Stimulated activated naive CD8-positive, alpha-beta T cell treated with anti-CD3 and anti-CD28 coated beads, Interleukin-15, amount 100 ng/mL, for 72 hours (primary cell): ENCODE data around the gene CLEC3A.

ENCODE experiments used
- ATAC-seq: fragments of 150-1000 bp; cut with Tn5 transposase; 2 replicates; pipeline ENCODE4 v1.10.0; 2021; ENCODE audit warnings: mild to moderate bottlenecking, moderate library complexity
- DNase-seq, 2 donors: peaks; one replicate each; pipeline ENCODE4 v3.0.0; 2021 to 2022
- H3K27ac Mint-ChIP-seq, 2 donors: one replicate each; pipeline ENCODE4 v1.8.0; 2022; ENCODE audit warnings: mild to moderate bottlenecking in 2 of 2, mixed read lengths in 2 of 2, moderate library complexity in 2 of 2
- H3K27me3 Mint-ChIP-seq: one replicate; pipeline ENCODE4 v1.8.0; 2022; ENCODE audit warnings: mixed read lengths
- H3K4me1 Mint-ChIP-seq: one replicate; pipeline ENCODE4 v1.8.0; 2022; ENCODE audit warnings: mild to moderate bottlenecking, mixed read lengths
- H3K4me3 Mint-ChIP-seq, 2 donors: one replicate each; pipeline ENCODE4 v1.8.0; 2022; ENCODE audit warnings: mild to moderate bottlenecking in 2 of 2, mixed read lengths in 2 of 2, moderate library complexity in 1 of 2
- H3K9me3 Mint-ChIP-seq, 2 donors: one replicate each; pipeline ENCODE4 v1.8.0; 2022; ENCODE audit warnings: mixed read lengths in 2 of 2

The CLEC3A gene

GRCh38 chr16:78060809-78061208 is 38.5 kb downstream of the CLEC3A start:
- no peaks in the 10 kb centered on the region for H3K9me3 Mint-ChIP-seq
- no peak overlapping the region for H3K27ac Mint-ChIP-seq
- DNase-seq: no peak
- no peaks in the 10 kb centered on the region for H3K4me1 Mint-ChIP-seq
- H3K27me3 Mint-ChIP-seq: peaks cover 46% of the 10 kb centered on the region
- H3K4me3 Mint-ChIP-seq: no peak overlapping the region
- no peak for ATAC-seq

GRCh38 chr16:78065319-78065718 is 43.0 kb downstream of the CLEC3A start:
- Mint-ChIP-seq H3K4me3 (no peak overlapping the region), H3K27me3 (peaks cover 35% of the 10 kb centered on the region), H3K4me1 (no peaks in the 10 kb centered on the region), H3K9me3 (no peaks in the 10 kb centered on the region), H3K27ac (peak overlapping the region in 1 of 2 donors; percentile 33)
- ATAC-seq (no peak), DNase-seq (no peak)

- DNase-seq: no peak
- H3K27ac Mint-ChIP-seq: no peak overlapping the region
These were observed 47.6 kb downstream of the CLEC3A start for GRCh38 chr16:78069913-78070312.

GRCh38 chr16:78072275-78072674 is 49.9 kb downstream of the CLEC3A start:
- H3K27me3 Mint-ChIP-seq: peaks cover 13% of the 10 kb centered on the region
- H3K9me3 Mint-ChIP-seq: no peaks in the 10 kb centered on the region
- DNase-seq (no peak), ATAC-seq (no peak)
- H3K27ac Mint-ChIP-seq: no peak overlapping the region
- no peak overlapping the region for H3K4me3 Mint-ChIP-seq
- no peaks in the 10 kb centered on the region for H3K4me1 Mint-ChIP-seq

More at GRCh38 chr16:78069913-78070312, 47.6 kb downstream of the CLEC3A start:
- no peak overlapping the region for H3K4me3 Mint-ChIP-seq
- H3K9me3 Mint-ChIP-seq: no peaks in the 10 kb centered on the region
- H3K27me3 Mint-ChIP-seq: peaks cover 21% of the 10 kb centered on the region
- no peaks in the 10 kb centered on the region for H3K4me1 Mint-ChIP-seq
- no peak for ATAC-seq

GRCh38 chr16:78075800-78076199 is 53.5 kb downstream of the CLEC3A start:
- Mint-ChIP-seq H3K9me3 (no peaks in the 10 kb centered on the region), H3K4me3 (no peak overlapping the region), H3K27me3 (peaks cover 13% of the 10 kb centered on the region), H3K27ac (no peak overlapping the region), H3K4me1 (no peaks in the 10 kb centered on the region)
- ATAC-seq (no peak), DNase-seq (no peak)

GRCh38 chr16:78081341-78081740 is 59.0 kb downstream of the CLEC3A start:
- ATAC-seq (no peak), DNase-seq (no peak)
- H3K4me3 Mint-ChIP-seq: no peak overlapping the region
- no peak overlapping the region for H3K27ac Mint-ChIP-seq
- H3K4me1 Mint-ChIP-seq: no peaks in the 10 kb centered on the region
- H3K9me3 Mint-ChIP-seq: no peaks in the 10 kb centered on the region
- peaks cover 8% of the 10 kb centered on the region for H3K27me3 Mint-ChIP-seq
